Esophagus squamous epithelium (tissue), 4 donors: ENCODE data around the gene ZNF787.

Experiments
- POLR2A ChIP-seq, 4 donors: fragments of 450-650 bp; IDR thresholded peaks; one replicate each; pipeline ENCODE4 v1.6.1; 2017; ENCODE audit warnings: antibody characterized with exemption in 4 of 4, mild to moderate bottlenecking in 4 of 4, moderate library complexity in 3 of 4
- TF ChIP-seq, protein P1 (sequence below), 6 experiments: fragments of 450-650 bp in 4 of 6; fragments of 200-600 bp in 2 of 6; sonication (generic) in 2 of 6; IDR thresholded peaks; one replicate each; pipeline ENCODE4 v1.5.1; 2016 to 2019; ENCODE audit warnings: antibody characterized with exemption in 6 of 6, mild to moderate bottlenecking in 4 of 6, moderate library complexity in 4 of 6

DNA sequence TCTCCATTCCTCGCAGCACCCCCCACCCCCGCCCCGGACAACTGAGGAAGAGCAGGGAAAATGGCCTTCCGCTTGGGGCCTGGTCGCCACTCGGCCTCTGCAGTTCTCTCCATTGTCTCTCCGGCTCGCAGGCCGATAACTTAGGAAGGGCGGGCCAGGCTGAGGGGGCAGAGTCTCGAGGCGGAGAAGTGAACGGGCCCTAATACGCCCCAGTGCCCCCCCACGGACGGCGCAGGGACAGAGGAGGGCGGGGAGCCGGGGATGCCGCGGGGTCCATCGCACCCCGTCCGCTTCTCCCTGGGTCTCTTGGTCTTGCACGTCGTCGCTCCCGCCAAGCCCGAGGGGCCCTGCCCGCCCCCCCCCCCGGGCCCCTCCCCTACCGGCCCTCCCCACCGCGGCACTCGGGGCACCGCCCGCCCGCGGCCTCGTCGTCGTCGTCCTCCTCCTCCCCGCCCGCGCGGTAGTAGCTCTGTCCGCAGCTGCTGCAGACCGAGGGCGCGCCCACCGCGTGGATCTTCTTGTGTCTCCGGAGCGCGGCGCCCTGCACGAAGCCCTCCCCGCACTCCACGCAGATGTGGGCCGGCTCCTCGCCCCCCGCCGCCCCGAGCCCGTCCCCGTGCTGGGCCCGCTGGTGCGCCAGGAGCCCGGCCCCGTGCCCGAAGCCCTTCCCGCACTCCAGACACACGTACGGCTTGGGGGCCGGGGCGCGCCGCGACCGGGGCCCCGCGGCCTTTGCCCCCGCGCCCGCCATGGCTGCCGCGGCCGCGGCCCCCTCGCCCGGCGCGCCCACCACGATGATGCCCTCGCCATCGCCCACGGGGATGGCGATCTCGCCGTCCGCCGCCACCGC, 33.2 kb downstream of the ZNF787 start:
- TF ChIP-seq, protein P1, sequence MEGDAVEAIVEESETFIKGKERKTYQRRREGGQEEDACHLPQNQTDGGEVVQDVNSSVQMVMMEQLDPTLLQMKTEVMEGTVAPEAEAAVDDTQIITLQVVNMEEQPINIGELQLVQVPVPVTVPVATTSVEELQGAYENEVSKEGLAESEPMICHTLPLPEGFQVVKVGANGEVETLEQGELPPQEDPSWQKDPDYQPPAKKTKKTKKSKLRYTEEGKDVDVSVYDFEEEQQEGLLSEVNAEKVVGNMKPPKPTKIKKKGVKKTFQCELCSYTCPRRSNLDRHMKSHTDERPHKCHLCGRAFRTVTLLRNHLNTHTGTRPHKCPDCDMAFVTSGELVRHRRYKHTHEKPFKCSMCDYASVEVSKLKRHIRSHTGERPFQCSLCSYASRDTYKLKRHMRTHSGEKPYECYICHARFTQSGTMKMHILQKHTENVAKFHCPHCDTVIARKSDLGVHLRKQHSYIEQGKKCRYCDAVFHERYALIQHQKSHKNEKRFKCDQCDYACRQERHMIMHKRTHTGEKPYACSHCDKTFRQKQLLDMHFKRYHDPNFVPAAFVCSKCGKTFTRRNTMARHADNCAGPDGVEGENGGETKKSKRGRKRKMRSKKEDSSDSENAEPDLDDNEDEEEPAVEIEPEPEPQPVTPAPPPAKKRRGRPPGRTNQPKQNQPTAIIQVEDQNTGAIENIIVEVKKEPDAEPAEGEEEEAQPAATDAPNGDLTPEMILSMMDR (IDR thresholded peaks at IDR 0.05), result no peak
- TF ChIP-seq POLR2A (IDR thresholded peaks at IDR 0.05), result no peak
